ENCODE results near the gene ABLIM2.

DNA sequence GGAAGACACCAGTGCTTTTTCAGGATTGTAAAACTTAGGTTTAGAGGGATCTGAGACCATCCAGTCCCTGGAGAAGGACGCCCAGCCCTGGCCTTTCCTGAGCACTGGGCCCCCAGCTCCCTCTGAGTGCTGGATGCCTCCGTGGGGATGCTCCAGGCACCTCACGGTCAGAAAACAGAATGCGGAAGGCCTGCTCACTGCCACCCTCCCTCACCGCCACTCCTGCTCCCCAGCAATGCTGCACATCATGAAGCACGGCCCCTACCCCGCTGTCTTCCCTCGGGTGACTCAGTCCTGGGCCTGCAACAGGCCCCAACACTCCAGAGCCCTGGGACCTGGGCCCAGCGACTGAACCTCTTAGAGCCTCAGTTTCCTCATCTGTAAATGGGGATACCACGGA, 26.2 kb downstream of the ABLIM2 start:
- TF ChIP-seq, protein P1, sequence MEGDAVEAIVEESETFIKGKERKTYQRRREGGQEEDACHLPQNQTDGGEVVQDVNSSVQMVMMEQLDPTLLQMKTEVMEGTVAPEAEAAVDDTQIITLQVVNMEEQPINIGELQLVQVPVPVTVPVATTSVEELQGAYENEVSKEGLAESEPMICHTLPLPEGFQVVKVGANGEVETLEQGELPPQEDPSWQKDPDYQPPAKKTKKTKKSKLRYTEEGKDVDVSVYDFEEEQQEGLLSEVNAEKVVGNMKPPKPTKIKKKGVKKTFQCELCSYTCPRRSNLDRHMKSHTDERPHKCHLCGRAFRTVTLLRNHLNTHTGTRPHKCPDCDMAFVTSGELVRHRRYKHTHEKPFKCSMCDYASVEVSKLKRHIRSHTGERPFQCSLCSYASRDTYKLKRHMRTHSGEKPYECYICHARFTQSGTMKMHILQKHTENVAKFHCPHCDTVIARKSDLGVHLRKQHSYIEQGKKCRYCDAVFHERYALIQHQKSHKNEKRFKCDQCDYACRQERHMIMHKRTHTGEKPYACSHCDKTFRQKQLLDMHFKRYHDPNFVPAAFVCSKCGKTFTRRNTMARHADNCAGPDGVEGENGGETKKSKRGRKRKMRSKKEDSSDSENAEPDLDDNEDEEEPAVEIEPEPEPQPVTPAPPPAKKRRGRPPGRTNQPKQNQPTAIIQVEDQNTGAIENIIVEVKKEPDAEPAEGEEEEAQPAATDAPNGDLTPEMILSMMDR (IDR thresholded peaks at IDR 0.05) = no peak
- TF ChIP-seq POLR2A (IDR thresholded peaks at IDR 0.05) = no peak

Data from body of pancreas (tissue), 4 donors.